ENCODE data around the gene LZTR1. TPM values are rescaled to one million over a fixed set of nuclear protein-coding genes. Genes with fewer than 3 reads are reported as not detected.

Gene LZTR1
- total RNA-seq, 1 experiment from 2014 or later = 37.2 TPM

DNA sequence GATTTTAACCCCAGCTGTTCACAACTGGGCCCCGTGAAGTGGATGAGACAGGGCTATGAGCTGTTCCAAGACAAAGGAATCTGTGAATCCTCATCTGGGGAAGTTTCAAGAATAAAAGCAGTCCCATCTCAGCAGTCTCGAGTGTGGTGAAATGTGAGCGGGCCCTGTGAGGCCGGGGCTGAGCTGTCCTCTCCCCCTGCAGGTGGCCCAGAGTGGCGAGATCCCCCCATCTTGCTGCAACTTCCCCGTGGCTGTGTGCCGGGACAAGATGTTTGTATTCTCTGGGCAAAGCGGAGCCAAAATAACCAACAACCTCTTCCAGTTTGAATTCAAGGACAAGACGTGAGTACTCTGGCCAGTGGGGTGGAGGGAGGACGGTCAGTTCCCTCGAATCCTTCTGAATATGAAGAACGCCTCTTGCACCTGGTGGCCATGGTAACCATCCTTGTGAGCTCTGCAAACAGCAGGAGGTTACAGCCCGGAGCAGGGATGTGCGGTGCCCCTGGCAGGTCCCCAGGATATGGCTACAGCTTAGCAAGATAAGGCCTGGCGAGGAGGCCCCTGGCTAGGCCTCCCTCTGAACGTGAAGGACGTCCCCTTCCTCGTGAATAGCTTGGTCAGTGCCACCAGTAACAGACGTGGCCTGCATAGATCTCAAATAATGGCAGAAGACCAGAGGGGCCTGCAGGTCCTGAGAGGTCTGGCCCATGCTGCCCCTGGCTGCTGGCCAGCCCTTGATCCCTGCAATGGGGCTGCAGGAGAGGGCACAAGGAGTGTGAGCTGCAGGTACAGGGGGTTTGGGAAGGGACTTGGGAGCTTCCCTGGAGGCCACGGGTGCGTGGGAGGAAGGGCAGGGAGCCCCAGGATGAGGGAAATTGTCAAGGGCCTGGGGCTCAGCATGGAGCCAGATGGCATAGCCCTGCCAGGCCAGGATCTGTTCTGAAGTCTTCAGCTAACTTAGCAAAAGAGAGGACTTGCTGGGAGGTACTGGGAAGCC, 8.4 kb downstream of the LZTR1 start:
- H3K4me1 ChIP-seq = no peaks in the 10 kb centered on the region
- no peaks in the 10 kb centered on the region for H3K9me3 ChIP-seq
- no peaks in the 10 kb centered on the region for H3K9me3 Mint-ChIP-seq (ENCODE audit: unreplicated experiment)
- TF ChIP-seq, protein P1, sequence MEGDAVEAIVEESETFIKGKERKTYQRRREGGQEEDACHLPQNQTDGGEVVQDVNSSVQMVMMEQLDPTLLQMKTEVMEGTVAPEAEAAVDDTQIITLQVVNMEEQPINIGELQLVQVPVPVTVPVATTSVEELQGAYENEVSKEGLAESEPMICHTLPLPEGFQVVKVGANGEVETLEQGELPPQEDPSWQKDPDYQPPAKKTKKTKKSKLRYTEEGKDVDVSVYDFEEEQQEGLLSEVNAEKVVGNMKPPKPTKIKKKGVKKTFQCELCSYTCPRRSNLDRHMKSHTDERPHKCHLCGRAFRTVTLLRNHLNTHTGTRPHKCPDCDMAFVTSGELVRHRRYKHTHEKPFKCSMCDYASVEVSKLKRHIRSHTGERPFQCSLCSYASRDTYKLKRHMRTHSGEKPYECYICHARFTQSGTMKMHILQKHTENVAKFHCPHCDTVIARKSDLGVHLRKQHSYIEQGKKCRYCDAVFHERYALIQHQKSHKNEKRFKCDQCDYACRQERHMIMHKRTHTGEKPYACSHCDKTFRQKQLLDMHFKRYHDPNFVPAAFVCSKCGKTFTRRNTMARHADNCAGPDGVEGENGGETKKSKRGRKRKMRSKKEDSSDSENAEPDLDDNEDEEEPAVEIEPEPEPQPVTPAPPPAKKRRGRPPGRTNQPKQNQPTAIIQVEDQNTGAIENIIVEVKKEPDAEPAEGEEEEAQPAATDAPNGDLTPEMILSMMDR (IDR thresholded peaks at IDR 0.05; ENCODE audit: insufficient read depth in 1 of 2, low read depth in 1 of 2, low read length in 1 of 2, severe bottlenecking in 1 of 2, unreplicated experiment in 1 of 2) = no peak
- H3K4me3 ChIP-seq (ENCODE audit: low read depth, low read length) = no peak overlapping the region
- H3K36me3 ChIP-seq (ENCODE audit: control insufficient read depth, insufficient read depth, low read length) = no peaks in the 10 kb centered on the region; the same call in 1 of the 2 replicates
- H3K36me3 Mint-ChIP-seq (ENCODE audit: insufficient read depth, unreplicated experiment) = peaks cover 20% of the 10 kb centered on the region
- H3K27me3 ChIP-seq (replicated peaks; ENCODE audit: control insufficient read depth, insufficient read depth, low read length) = no peaks in the 10 kb centered on the region
- CTCF ChIA-PET = interaction anchor here (1.2 to 1.5 kb wide), 2 partner anchors 74 to 105 kb away, joined by 3 read pairs; partner anchors contain the start of gene CRKL
- no peak for DNase-seq
- no peaks in the 10 kb centered on the region for H3K4me1 Mint-ChIP-seq (ENCODE audit: low read depth, unreplicated experiment)
- no peak overlapping the region for H3K4me3 Mint-ChIP-seq (ENCODE audit: unreplicated experiment)
- H3K27ac Mint-ChIP-seq (ENCODE audit: unreplicated experiment) = no peak overlapping the region
- H3K27me3 Mint-ChIP-seq (ENCODE audit: insufficient read depth, unreplicated experiment) = no peaks in the 10 kb centered on the region
- POLR2A ChIA-PET = no interaction called here
- intact Hi-C loops (cut with micrococcal nuclease; ENCODE audit: unreplicated experiment) = no loop called here
- BruUV-seq (replicated peaks) = no TSS peak

DNA sequence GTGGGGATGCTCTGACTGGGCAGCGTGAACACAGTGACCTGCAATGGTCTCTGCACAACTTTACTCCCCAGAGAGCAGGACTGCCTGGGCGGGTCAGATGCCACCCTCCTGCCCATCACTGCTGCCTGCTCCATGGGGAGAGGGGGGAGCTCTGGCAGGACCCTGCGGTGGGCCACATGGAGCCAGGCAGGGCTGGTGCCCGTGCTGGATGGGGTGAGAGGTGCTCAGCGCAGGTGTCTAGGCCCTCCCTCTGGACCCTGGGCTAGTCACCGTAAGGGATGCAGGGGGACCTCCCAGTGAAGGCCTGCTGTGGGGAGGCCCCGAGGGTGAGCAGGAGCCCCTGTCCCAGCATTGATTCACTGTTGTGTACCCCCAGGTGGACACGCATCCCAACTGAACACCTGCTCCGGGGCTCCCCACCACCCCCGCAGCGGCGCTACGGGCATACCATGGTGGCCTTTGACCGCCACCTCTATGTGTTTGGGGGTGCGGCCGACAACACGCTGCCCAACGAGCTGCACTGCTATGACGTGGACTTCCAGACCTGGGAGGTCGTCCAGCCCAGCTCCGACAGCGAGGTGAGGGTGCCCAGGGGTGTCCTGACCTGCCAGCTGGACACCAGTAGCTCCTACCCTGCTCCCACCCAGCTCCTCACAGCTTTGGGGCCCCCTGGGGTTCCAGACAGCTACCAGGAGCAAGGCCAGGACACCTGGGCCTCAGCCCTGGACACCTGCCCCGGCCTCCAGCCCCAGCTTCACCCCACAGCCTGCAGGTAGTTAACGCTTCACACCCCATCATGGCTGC, 9.4 kb downstream of the LZTR1 start:
- Mint-ChIP-seq H3K27ac (ENCODE audit: unreplicated experiment) (no peak overlapping the region), H3K4me3 (ENCODE audit: unreplicated experiment) (no peak overlapping the region), H3K36me3 (ENCODE audit: insufficient read depth, unreplicated experiment) (peaks cover 28% of the 10 kb centered on the region), H3K9me3 (ENCODE audit: unreplicated experiment) (no peaks in the 10 kb centered on the region), H3K27me3 (ENCODE audit: insufficient read depth, unreplicated experiment) (no peaks in the 10 kb centered on the region), H3K4me1 (ENCODE audit: low read depth, unreplicated experiment) (no peaks in the 10 kb centered on the region)
- no peaks in the 10 kb centered on the region for H3K9me3 ChIP-seq
- TF ChIP-seq, protein P1 (IDR thresholded peaks at IDR 0.05; ENCODE audit: insufficient read depth in 1 of 2, low read depth in 1 of 2, low read length in 1 of 2, severe bottlenecking in 1 of 2, unreplicated experiment in 1 of 2) = no peak
- no peaks in the 10 kb centered on the region; the same call in 1 of the 2 replicates for H3K36me3 ChIP-seq (ENCODE audit: control insufficient read depth, insufficient read depth, low read length)
- ChIA-PET POLR2A (interaction anchor here (0.5 kb wide), 1 partner anchor 675 kb away, joined by 4 read pairs; no protein-coding TSS in a partner anchor), CTCF (interaction anchor here (1.2 kb wide), 1 partner anchor 74 kb away, joined by 3 read pairs; the partner anchor contains the start of gene CRKL)
- no TSS peak for BruUV-seq (replicated peaks)
- DNase-seq = no peak
- no peaks in the 10 kb centered on the region for H3K27me3 ChIP-seq (replicated peaks; ENCODE audit: control insufficient read depth, insufficient read depth, low read length)
- H3K4me1 ChIP-seq = no peaks in the 10 kb centered on the region
- intact Hi-C loops (cut with micrococcal nuclease; ENCODE audit: unreplicated experiment) = no loop called here
- H3K4me3 ChIP-seq (ENCODE audit: low read depth, low read length) = no peak overlapping the region

DNA sequence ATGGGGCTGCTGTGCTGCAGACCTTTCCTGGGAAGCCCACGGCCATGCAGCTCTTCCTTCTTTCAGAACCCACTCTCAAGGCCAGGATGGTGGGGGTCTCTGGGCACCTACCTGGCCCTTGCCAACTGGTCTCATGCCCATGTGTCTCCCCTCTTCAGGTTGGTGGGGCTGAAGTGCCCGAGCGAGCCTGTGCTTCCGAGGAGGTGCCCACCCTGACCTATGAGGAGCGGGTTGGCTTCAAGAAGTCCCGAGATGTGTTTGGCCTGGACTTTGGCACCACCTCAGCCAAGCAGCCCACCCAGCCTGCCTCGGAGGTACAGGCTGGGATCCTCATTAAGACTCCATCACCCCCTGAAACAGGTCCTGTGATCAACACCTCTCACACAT, 10.0 kb downstream of the LZTR1 start:
- no peak overlapping the region for H3K4me3 Mint-ChIP-seq (ENCODE audit: unreplicated experiment)

More for the DNA sequence above, 10.0 kb downstream of the LZTR1 start:
- no peaks in the 10 kb centered on the region for H3K27me3 Mint-ChIP-seq (ENCODE audit: insufficient read depth, unreplicated experiment)
- POLR2A ChIA-PET = no interaction called here
- Histone ChIP-seq H3K9me3 (no peaks in the 10 kb centered on the region), H3K4me3 (ENCODE audit: low read depth, low read length) (no peak overlapping the region), H3K27me3 (replicated peaks; ENCODE audit: control insufficient read depth, insufficient read depth, low read length) (no peaks in the 10 kb centered on the region), H3K36me3 (ENCODE audit: control insufficient read depth, insufficient read depth, low read length) (no peaks in the 10 kb centered on the region; the same call in 1 of the 2 replicates), H3K4me1 (no peaks in the 10 kb centered on the region)
- H3K36me3 Mint-ChIP-seq (ENCODE audit: insufficient read depth, unreplicated experiment) = peaks cover 32% of the 10 kb centered on the region
- no peak overlapping the region for H3K27ac Mint-ChIP-seq (ENCODE audit: unreplicated experiment)
- intact Hi-C loops (cut with micrococcal nuclease; ENCODE audit: unreplicated experiment) = no loop called here
- H3K4me1 Mint-ChIP-seq (ENCODE audit: low read depth, unreplicated experiment) = no peaks in the 10 kb centered on the region
- TF ChIP-seq, protein P1 (IDR thresholded peaks at IDR 0.05; ENCODE audit: insufficient read depth in 1 of 2, low read depth in 1 of 2, low read length in 1 of 2, severe bottlenecking in 1 of 2, unreplicated experiment in 1 of 2) = no peak
- no peak for DNase-seq
- H3K9me3 Mint-ChIP-seq (ENCODE audit: unreplicated experiment) = no peaks in the 10 kb centered on the region
- CTCF ChIA-PET = no interaction called here
- no TSS peak for BruUV-seq (replicated peaks)

All from Caco-2 (cell line).